Panc1 (cell line): ENCODE results near the gene NLRP10.

ENCODE experiments used
- CTCF ChIP-seq: fragments of 450-650 bp; IDR thresholded peaks from 2 replicates; pipeline ENCODE4 v1.5.1; 2017; ENCODE audit warnings: mild to moderate bottlenecking
- POLR2AphosphoS5 ChIP-seq: IDR thresholded peaks from 2 replicates; pipeline ENCODE4 v1.6.1; 2012; ENCODE audit warnings: mild to moderate bottlenecking, low read depth, low read length, moderate library complexity

- no peak for TF ChIP-seq CTCF
- no peak for TF ChIP-seq POLR2AphosphoS5
These were observed 21.1 kb downstream of the NLRP10 start for GRCh38 chr11:7944123-7944522.
